Inferior parietal cortex (tissue), 1 donor: ENCODE results near the gene IL34.

Experiments
- DNase-seq: peaks from one replicate; pipeline ENCODE4 v3.0.0-alpha.2; 2016; ENCODE audit errors: extremely low spot score

IL34 gene

GRCh38 chr16:70676675-70677498, 30.5 kb downstream of the IL34 start:
- no peak for DNase-seq

GRCh38 chr16:70677499-70678120, 31.3 kb downstream of the IL34 start:
- no peak for DNase-seq

- DNase-seq, result no peak
Measured at GRCh38 chr16:70678121-70678897, 31.9 kb downstream of the IL34 start.

- DNase-seq, result no peak
Measured at GRCh38 chr16:70678898-70679670, 32.7 kb downstream of the IL34 start.

- DNase-seq, result no peak
Measured at GRCh38 chr16:70679671-70680494, 33.5 kb downstream of the IL34 start.

- DNase-seq, result no peak
Measured at GRCh38 chr16:70680495-70681381, 34.4 kb downstream of the IL34 start.

GRCh38 chr16:70681382-70682238, 35.3 kb downstream of the IL34 start:
- DNase-seq, result peak; percentile 71

- DNase-seq, result no peak
Measured at GRCh38 chr16:70682239-70683145, 36.1 kb downstream of the IL34 start.

- no peak for DNase-seq
Measured at GRCh38 chr16:70683146-70683944, 37.0 kb downstream of the IL34 start.

- no peak for DNase-seq
Measured at GRCh38 chr16:70684146-70685060, 38.0 kb downstream of the IL34 start.

GRCh38 chr16:70685061-70685937, 38.9 kb downstream of the IL34 start:
- no peak for DNase-seq

GRCh38 chr16:70685938-70686375, 39.6 kb downstream of the IL34 start, which contains the start of gene MTSS2:
MTSS2 (minus strand) TSS chr16:70686053; CDS start chr16:70685791, 262 bp downstream.
- peak; percentile 69 for DNase-seq

GRCh38 chr16:70686376-70687101, 40.2 kb downstream of the IL34 start:
- DNase-seq, result no peak

- no peak for DNase-seq
Measured at GRCh38 chr16:70687102-70687511, 40.7 kb downstream of the IL34 start.
